GM21737 (cell line): ENCODE results near the gene SULT2B1.

Experiments
- ATAC-seq: cut with Tn5 transposase; IDR thresholded peaks from one replicate; pipeline ENCODE4 v1.9.1; 2021; ENCODE audit warnings: mild to moderate bottlenecking, moderate library complexity; ENCODE audit not compliant: unreplicated experiment

SULT2B1 gene

DNA sequence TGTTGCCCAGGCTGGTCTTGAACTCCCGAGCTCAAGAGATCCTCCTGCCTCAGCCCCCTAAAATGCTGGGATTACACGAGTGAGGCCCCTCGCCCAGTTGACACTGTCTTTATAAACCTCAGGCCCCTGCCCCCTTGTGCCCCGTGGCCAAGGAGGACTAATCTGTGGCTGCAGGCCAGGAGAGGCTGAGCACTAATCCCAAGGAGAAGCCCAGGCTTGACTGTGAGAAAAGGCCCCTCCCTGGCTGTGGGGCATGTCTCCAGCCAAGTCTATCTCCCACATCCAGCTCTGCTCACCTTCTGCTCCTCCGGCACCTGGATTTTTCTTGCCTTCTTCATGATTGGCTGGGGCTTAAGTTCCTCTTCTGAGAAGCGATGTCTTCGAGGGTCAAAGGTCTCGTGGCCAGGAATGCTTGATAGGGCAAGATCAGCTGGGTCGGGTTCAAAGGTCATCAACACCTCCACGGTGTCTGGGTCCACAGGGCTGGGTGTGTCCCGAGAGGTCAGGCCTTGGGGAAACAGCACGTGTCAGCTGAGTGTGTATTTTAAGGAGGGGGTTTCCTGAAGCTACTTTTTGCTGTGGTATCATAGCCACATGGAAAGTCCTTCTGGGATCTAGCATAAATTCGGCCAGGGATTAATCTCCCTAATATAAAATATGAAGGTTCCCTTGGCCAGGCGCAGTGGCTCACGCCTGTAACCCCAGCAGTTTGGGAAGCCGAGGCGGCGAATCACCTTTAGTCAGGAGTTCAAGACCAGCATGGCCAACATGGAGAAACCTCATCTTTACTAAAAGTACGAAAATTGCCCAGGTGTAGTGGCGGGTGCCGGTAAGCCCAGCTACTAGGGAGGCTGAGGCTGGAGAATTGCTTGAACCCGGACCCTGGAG is 81.4 kb downstream of the SULT2B1 start:
- no peak for ATAC-seq

DNA sequence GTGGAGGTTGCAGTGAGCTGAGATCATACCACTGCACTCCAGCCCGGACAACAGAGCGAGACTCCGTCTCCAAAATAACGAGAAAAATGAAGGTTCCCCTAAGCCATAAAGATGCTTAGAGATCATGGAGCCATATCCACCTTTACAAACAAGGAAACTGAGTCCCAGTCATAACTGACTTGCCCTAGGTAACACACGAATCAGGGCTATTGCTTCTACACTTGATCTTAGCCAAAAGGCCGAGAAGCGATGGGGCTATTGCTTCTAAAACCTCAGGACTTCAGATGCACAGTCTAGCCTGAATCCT is 82.0 kb downstream of the SULT2B1 start:
- no peak for ATAC-seq

- ATAC-seq = no peak
Observed at GRCh38 chr19:48634424-48635262, 82.7 kb downstream of the SULT2B1 start.

- ATAC-seq = peak; percentile 21
Observed at GRCh38 chr19:48635263-48635965, 83.4 kb downstream of the SULT2B1 start.

DNA sequence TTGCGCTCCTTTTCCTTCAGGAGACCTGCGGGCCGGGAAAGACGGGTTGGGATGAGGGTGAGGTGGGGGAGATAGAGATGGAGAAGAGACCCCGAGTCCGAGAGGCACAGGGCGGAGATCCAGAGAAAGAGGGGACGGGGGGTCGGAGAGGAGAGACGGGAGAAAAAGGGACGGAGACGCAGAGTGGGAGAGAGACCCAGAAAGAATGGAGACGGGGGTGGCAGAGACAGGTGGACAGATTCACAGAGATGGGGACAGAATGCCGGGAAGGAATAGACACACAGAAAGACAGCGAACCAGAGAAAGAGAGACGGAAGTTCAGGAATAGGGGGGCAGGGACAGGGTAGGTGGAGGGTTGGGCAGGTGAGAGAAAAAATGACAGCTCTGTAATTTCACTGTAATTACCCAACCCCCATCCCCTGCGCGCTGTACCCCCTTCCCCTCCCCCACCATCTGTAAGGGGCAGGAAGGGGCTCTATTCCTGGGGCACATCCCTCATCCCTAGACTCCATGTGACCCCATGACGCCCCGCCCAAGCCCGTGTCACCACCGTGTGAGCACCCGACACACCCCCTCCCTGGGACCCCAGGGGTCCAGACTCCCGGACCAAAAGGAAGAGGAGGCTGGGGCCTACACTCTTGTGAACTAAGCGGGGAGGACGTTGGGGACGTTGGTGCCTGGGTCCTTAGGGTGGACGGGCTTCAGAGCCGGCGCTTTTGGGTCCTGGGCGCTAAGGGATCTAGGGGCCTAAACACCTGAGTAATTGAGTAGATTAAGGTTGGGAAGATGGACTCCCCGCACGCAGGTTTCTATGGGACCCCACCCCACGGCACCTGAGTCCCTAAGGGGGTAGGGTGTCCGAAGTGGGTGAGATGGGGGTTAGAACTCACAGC is 84.2 kb downstream of the SULT2B1 start:
- ATAC-seq = no peak

DNA sequence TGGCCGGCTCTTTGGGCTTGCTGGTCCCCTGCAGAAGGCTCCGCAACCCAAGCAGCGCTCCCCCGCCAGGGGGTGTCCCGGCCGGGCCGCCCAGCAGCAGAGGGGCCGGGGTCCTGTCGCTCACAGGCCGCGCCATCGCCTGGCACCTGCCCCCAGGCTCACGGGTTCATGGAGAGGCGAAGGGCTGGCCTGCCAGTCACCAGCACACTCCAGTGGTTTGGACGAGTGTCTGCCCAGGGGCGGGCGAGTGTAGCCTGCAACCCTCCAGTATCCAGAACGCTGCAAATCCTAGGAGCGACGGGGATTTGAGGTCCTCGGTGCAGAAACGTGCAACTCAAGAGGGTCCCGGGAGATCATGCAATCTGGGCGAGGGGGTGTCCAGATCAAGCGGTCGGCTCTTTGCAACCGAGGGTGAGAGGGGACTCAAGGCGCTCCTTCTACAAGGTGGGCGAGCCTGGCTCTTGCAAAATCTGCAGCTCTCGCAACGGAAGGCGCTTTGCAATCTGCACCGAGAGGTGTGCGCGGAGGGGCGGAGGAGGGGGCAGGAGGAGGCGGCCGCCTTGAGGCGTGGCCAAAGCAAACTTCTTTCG is 85.0 kb downstream of the SULT2B1 start, which contains the start of gene DBP:
DBP (minus strand) TSS at position 521 of the 590 bp plus-strand sequence; CDS start at position 136, 385 bp downstream.
- no peak for ATAC-seq

DNA sequence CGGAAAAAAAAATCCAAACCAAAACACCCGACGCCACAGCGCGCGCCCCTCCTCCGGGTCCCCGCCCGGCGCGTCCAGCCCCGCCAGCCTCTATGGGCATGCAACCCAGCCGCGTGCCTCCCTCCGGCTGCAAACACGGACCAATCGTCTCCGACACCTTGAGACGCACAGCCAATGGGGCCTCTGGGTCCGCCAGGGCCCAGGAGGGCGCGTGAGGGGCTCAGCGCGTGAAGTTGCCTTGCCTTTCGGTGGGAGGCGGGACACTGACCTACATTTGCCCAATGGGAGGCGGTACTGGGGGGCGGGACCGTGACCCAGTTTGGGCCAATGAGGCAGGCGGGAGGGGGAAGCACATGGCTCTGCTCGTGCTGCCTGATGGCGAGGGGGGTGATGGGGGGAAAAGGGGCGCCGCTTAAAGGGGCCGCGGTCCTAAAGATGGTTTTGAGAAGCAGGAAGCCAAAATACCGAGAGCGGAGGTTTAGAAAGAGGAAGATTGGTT is 85.5 kb downstream of the SULT2B1 start:
- ATAC-seq = peak; percentile 65

- ATAC-seq = peak; percentile 7
Observed at GRCh38 chr19:48637948-48638830, 86.2 kb downstream of the SULT2B1 start.

DNA sequence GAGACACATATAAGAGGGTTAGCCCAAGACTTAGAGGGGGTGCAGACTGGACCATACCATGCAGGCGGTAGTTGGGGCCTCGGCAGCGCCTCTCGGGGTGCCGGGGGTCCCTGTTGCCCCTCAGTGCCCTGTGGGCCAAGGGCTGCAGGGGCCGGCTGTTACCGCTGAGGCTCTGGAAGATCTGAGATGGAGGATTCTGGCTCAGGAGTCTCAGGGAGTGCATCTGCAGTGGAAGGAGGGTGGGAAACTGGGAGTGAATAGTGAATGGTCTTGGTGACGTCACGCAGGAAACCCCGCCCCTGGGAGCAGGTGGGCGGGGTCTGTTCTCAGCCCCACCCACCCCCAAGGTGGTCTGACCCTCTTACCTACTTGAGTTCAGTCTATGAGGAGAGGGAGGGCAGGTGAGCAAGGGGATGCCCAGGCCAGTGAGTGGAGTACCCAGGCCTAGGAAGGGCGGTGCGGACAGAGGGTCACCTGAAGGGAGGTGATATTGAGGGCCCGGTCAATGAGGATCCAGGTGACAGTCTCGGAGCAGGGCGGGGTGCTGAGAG is 86.9 kb downstream of the SULT2B1 start:
- ATAC-seq = no peak

GRCh38 chr19:48639483-48640375 is 87.8 kb downstream of the SULT2B1 start:
- no peak for ATAC-seq

DNA sequence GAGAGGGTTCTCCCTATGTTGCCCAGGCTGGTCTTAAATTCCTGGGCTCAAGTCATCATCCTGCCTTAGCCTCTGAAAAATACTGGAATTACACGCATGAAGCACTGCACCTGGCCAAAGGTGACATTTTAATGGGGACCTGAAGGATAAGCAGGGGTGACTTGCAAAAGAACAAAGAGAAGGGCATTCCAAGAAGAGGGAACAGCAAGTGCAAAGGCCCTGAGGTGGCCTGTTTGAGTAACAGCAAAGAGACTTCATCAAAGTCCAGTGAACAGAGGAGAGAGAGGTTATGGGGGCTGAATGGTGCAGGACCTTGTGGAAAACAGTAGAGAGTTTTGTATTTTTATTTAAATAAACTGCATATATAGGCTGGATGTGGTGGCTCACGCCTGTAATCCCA is 89.9 kb downstream of the SULT2B1 start:
- no peak for ATAC-seq

DNA sequence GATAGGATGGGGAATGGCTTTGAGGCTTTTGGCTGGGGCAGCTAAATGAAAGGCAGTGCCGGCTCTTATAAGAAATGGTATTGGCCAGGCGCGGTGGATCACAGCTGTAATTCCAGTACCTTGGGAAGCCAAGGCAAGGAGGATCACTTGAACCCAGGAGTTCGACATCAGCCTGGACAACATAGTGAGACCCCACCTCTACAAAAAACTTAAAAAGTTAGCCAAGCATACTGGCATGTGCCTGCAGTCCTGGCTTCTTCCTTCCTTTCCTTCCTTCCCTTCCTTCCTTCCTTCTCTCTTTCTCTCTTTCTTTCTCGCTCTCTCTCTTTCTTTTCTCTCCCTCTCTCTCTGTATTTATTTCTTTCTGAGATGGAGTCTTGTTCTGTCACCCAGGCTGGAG is 90.9 kb downstream of the SULT2B1 start:
- ATAC-seq = no peak

DNA sequence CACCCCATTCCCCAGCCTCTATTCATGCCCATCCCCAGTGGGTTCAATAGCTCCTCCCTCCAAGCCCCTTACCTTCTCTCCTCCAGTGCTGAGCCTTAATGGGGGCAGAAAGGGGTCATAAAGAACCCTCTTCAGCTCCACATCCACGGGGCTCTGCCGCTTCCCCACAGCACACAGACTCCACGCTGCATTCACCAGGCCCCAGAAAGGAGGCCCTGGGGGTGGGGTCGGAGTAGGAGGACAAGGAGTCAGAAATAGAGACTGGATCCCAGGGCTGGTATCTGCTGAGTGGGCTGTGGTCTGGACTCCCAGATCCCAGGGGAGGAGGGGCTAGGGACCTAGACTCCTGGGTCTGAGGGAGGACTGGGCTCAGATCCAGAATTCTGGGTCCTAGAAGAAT is 92.4 kb downstream of the SULT2B1 start:
- ATAC-seq = no peak

- ATAC-seq = no peak
Observed at GRCh38 chr19:48644839-48645619, 93.1 kb downstream of the SULT2B1 start.

DNA sequence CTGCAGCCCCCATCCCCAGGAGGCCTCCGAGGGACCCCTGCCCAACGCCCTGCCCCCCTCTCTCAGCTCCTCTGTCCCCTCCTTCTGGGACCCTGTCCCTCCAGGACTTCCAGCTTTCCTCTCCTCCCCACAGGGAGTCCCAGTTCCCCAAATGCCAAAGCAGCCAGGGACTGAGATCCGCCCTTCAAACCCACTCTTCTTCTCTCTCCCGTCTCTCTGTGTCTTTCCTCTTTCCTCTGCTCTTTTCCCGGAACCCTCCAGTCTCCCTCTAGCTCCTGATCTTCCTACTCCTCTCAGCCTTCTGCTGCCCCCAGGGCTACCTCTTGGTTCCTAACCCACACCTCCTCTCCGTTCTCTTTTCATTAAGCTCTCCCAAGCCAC is 93.6 kb downstream of the SULT2B1 start:
- no peak for ATAC-seq

GRCh38 chr19:48646001-48646721 is 94.2 kb downstream of the SULT2B1 start, which contains the start of gene CA11:
CA11 (minus strand) TSS chr19:48646187; CDS start chr19:48645632, 555 bp downstream.
- peak; percentile 76 for ATAC-seq
